HG03354 (cell line): ENCODE data around the gene SLC25A43.
A peak's percentile ranks its signal among the peaks of the same experiment; 100 is the strongest.
"Not testable (repeated sequence)": the region's sequence is repeated elsewhere in the genome, so short reads cannot be mapped to it uniquely, and the experiment has no call there.

Experiments
- ATAC-seq: cut with Tn5 transposase; IDR thresholded peaks from one replicate; pipeline ENCODE4 v1.9.1; 2021; ENCODE audit warnings: mild to moderate bottlenecking; ENCODE audit not compliant: unreplicated experiment, poor library complexity, severe bottlenecking

The SLC25A43 gene

DNA sequence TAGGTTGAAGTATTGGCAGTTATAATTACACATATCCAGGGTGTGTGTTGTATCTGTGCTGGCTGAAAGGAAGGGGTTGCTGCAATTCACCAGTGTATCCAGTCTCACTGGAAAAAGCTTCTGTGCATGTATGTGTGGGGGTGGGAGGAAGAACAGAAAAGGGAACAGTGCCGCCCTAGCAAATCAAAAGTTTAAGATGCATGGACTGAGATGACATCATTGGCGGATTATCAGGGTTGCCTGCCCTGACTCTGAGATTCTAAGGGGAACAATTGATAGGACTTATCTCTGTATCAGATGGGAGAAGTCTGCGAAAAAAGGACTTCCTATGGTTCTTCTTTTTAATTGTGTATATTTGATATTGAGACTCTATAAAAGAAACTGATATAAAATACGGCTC is 3.5 kb downstream of the SLC25A43 start:
- ATAC-seq = no peak

DNA sequence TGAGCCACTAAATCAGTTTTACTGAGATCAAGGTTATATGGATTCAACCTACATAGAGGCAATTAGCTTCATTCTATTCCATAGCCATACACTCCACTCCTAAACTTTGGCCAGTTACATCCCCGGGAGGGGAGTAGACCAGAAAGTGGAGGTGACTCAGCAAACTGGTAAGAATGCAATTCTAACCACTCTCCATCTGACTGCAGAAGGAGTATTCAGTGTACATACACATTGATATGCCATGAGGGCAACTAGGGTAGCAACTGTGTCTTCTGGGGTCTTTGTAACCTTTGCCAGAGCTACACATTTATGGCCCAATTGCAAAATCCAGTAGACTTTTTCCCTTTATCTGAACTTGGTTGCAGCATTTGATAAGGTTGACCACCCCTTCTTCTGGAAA is 7.6 kb downstream of the SLC25A43 start:
- no peak for ATAC-seq

DNA sequence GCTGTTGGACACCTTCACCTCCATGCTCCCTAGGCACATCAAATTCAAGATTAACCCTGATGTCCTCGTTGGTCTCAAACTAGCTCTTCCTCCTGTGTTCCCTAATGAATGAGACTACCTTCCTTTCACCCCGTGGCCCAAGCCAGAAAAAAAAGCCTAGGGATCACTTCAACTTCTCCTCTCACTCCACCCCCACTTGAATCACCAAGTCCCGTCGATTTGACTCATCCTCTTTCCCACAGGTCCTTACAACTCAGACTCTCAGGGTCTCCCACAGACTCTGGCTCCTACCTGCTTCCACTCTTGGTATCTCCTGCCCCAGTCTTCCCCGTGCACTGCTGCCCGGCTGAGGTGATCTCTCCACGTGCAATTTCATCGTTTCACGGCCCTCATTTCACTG is 8.5 kb downstream of the SLC25A43 start:
- no peak for ATAC-seq

DNA sequence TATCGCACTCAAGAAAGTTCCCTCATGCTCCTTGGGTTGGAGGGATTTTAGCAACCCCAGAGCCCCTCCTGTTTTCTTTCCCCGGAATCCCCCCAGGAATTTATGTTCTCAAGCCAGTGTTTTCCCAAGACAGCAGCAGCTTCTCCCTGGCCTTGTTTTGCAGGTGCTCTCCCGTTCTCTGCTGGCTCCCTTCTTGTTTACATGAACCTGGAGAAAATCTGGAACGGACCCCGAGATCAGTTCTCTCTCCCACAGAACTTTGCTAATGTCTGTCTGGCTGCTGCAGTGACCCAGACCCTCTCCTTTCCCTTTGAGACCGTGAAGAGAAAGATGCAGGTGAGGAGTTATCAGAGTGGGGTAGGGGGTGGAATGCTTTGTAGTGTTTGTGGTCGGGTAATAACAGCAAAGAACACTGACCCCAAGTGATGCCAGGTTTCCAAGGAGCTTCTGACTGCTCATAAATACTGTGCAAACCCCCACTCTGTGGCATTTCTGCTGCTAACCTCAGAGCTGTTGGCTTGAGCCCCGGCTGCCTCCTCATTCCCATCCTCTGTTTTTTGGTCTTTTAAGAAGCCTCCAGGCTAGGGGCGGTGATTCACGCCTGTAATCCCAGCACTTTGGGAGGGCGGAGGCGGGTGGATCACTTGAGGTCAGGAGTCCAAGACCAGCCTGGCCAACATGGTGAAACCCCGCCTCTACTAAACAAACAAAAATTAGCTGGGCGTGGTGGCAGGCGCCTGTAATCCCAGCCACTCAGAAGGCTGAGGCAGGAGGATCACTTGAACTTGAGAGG is 11.1 kb downstream of the SLC25A43 start:
- no peak for ATAC-seq

DNA sequence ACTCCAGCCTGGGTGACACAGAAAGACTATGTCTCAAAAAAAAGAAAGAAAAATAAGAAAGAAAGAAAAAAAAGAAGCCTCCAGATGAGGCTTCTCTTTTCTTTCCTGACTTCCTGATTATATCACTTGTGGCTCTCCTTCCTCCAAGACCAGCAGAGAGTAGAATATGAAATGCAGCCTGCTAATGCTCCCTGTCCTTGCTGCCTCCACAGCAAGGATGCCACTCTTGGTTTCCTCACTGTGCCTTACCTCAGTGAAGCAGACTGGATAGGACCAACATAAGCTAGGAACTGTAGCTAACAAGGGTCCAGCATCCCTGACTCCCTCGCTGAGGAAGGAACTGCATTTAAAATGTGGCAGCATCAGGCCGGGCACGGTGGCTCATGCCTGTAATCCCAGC is 11.7 kb downstream of the SLC25A43 start:
- no peak for ATAC-seq

GRCh38 chrX:119411959-119412358 is 12.8 kb downstream of the SLC25A43 start:
- no peak for ATAC-seq

- no peak for ATAC-seq
Measured at GRCh38 chrX:119417376-119417775, 18.2 kb downstream of the SLC25A43 start.

DNA sequence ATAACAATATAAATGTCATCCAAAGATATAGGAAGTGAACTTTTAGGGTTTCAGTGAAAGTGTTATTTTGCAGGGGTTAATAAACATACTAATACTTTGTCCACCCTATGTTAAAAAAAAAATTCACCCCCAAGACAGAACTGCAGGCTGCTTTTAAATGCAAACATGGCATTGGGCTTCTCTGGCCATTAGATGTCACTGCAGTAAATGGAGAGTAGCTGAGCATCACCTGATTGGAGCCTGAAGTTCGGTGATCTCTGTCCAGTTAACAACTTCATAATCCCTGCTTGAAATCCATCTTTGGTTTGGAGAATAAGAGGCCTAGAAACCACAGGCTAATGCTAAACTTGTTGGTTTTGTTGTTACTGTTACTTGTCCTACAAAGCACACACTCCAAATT is 18.7 kb downstream of the SLC25A43 start:
- no peak for ATAC-seq

DNA sequence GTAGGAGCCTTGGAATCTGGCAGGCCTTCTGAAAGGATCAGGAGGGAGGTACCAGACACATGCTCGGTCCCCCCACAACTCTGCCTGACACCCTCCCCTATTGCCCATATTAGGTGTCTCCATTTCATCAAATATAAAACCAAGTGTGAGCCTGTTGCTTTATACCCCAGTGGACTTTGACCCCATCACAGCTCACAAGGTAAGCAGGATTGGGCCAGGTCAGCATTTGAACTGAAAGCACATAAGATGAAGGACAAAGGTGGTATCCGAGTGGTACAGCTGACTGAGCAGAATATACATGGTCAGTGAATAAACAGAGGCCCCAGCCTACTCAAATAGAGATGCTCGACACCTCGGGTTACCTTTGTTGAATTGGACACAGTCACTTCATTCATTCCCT is 20.0 kb downstream of the SLC25A43 start:
- no peak for ATAC-seq

GRCh38 chrX:119419898-119420297 is 20.8 kb downstream of the SLC25A43 start:
- no peak for ATAC-seq

- ATAC-seq = no peak
Measured at GRCh38 chrX:119421016-119421705, 22.0 kb downstream of the SLC25A43 start.

- no peak for ATAC-seq
Measured at GRCh38 chrX:119423631-119424030, 24.5 kb downstream of the SLC25A43 start.

GRCh38 chrX:119424999-119425398 is 25.9 kb downstream of the SLC25A43 start:
- ATAC-seq = no peak

- ATAC-seq = peak; percentile 91
Measured at GRCh38 chrX:119427024-119427794, 28.1 kb downstream of the SLC25A43 start.

DNA sequence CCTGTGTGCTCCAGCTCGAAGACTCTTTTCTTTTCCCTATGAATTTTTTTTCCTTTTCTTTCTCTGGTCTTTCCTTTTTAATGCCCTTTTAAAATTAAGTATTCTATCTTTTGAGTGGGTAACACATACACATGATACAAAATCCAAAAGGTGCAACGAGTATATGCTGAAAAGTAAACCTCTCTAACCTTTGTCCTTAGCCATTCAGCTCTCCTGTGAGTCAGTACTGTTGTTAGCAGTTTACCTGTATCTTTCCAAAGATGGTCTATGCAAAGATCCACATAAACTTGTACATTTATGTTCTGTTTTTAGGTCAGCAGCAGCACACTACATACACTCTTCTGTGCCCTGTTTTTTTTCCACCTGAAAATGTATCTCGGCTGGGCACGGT is 28.7 kb downstream of the SLC25A43 start:
- no peak for ATAC-seq

DNA sequence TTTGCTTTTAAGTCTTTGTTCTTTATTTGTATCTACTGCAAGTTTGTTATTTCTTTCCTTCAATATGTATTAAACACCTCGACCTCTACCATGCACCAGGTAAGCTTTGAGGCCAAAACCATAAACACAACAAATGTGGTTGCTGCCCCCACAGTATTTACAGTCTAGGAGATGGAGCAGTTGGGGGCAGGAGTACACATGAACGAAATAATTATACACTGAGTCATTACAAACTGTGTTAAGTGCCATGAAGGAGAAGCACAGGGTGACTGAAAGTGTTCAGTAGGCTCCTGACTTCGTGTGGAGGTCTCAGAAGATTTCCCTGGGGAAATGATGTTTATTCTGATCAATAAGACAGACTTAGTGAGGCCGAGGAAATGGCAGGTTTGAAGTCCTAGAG is 30.3 kb downstream of the SLC25A43 start:
- no peak for ATAC-seq

DNA sequence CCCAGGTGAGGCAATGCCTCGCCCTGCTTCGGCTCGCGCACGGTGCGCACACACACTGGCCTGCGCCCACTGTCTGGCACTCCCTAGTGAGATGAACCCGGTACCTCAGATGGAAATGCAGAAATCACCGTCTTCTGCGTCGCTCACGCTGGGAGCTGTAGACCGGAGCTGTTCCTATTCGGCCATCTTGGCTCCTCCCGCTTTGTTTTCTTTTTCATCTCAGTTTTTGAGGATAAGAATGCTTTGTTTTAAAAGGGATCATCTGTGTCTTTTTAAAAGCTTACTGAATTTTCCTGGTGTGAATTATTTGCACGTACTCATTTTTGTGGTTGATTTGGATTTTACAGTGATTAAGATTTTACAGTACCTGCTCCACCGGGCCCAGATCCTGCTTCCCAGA is 42.2 kb downstream of the SLC25A43 start:
- ATAC-seq = not testable (repeated sequence)

DNA sequence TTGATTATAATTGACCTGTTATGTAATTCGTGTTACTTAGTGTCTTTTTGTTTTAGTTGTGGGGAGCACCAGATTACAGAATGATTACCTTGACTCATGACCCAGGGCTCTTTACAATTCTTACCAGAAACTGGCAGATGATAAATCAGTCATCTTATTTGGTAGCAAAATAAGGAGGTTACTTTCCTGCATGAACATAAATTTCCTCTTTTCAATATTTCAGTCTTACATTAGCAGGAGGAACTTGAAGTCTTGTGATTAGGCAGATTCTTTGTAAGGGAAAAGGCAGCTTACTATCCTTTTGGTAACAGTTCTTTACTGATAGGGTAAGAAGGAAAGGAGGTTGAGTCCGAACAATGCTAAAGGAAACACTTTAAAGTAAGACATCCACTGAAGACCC is 43.1 kb downstream of the SLC25A43 start:
- ATAC-seq = no peak

- no peak for ATAC-seq
Measured at GRCh38 chrX:119453202-119453601, 54.1 kb downstream of the SLC25A43 start.

DNA sequence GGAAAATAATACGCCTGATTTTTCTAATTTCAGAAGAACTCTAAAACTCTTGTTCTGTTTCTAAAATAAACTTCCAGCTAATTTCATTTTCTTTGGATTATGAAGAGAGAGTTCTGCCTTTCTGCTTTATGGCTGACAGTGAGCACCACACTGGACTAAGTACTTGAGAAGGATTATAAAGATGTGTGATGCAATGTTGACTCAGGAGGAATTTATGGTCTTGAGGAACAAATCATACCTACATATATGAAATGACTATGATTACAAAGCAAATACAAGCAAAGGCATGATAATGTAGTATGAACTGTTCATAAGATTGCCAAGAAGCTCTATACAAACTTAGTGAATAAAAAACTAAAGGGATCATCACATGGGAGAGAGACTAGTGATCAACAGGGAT is 56.1 kb downstream of the SLC25A43 start:
- no peak for ATAC-seq

GRCh38 chrX:119459181-119459580 is 60.0 kb downstream of the SLC25A43 start:
- no peak for ATAC-seq
